Ascending aorta (tissue), 2 donors: Measurements from ENCODE around the gene EML4. TPM values are rescaled to one million over a fixed set of nuclear protein-coding genes. Genes with fewer than 3 reads are reported as not detected.

ENCODE experiments used
- DNase-seq, 2 donors: peaks; one replicate each; pipeline ENCODE4 v3.0.0-alpha.2; 2019; ENCODE audit warnings: low spot score in 2 of 2
- H3K27ac ChIP-seq, 2 donors: fragments of 200-600 bp; sonication (generic); one replicate each; pipeline ENCODE4 v1.5.1; 2016 to 2017; ENCODE audit warnings: mild to moderate bottlenecking in 1 of 2
- H3K27me3 ChIP-seq: fragments of 200-600 bp; sonication (generic); one replicate; pipeline ENCODE4 v1.5.1; 2017
- H3K36me3 ChIP-seq, 2 donors: fragments of 200-600 bp; sonication (generic); one replicate each; pipeline ENCODE4 v1.5.1; 2016
- H3K4me1 ChIP-seq, 2 donors: fragments of 200-600 bp; sonication (generic); one replicate each; pipeline ENCODE4 v1.5.1; 2016 to 2017; ENCODE audit warnings: mild to moderate bottlenecking in 1 of 2
- H3K4me3 ChIP-seq, 2 donors: fragments of 200-600 bp; sonication (generic); one replicate each; pipeline ENCODE4 v1.5.1; 2016 to 2017; ENCODE audit warnings: mild to moderate bottlenecking in 1 of 2
- H3K9me3 ChIP-seq, 2 donors: fragments of 200-600 bp; sonication (generic); one replicate each; pipeline ENCODE4 v1.5.1; 2016
- intact Hi-C: fragments of 100-400 bp; cut with DNase I; formaldehyde crosslinking; loops from one replicate; pipeline ENCODE4 v1.15.1; 2023
- total RNA-seq: library from RNA; depleted of rRNA; stranded (reverse); fragments of >200 nt; gene quantifications from one replicate; pipeline ENCODE4 v1.1.0, GENCODE V29; 2016
- TF ChIP-seq, protein P1 (sequence below), 3 experiments: fragments of 200-600 bp in 2 of 3; fragments of 450-650 bp in 1 of 3; sonication (generic) in 2 of 3; IDR thresholded peaks; one replicate each; pipeline ENCODE4 v1.5.1; 2016 to 2019; ENCODE audit warnings: antibody characterized with exemption in 3 of 3, mild to moderate bottlenecking in 1 of 3, moderate library complexity in 1 of 3

Gene EML4
- total RNA-seq, 1 donor from 2014 or later, result 25.2 TPM

- DNase-seq, result no peak
- Histone ChIP-seq H3K27me3 (no peaks in the 10 kb centered on the region), H3K9me3 (no peaks in the 10 kb centered on the region), H3K4me3 (peak overlapping the region in 1 of 2 donors; percentile 96), H3K27ac (peak overlapping the region; percentile 86 to 91), H3K36me3 (no peaks in the 10 kb centered on the region), H3K4me1 (peaks cover 6 to 25% of the 10 kb centered on the region in 2 donors)
- intact Hi-C loops, result loop anchor here (1.0 to 5.0 kb wide), 4 partner anchors 26 to 121 kb away; partner anchors contain the start of gene PKDCC
- TF ChIP-seq, protein P1, sequence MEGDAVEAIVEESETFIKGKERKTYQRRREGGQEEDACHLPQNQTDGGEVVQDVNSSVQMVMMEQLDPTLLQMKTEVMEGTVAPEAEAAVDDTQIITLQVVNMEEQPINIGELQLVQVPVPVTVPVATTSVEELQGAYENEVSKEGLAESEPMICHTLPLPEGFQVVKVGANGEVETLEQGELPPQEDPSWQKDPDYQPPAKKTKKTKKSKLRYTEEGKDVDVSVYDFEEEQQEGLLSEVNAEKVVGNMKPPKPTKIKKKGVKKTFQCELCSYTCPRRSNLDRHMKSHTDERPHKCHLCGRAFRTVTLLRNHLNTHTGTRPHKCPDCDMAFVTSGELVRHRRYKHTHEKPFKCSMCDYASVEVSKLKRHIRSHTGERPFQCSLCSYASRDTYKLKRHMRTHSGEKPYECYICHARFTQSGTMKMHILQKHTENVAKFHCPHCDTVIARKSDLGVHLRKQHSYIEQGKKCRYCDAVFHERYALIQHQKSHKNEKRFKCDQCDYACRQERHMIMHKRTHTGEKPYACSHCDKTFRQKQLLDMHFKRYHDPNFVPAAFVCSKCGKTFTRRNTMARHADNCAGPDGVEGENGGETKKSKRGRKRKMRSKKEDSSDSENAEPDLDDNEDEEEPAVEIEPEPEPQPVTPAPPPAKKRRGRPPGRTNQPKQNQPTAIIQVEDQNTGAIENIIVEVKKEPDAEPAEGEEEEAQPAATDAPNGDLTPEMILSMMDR (IDR thresholded peaks at IDR 0.05), result no peak
Measured at GRCh38 chr2:42168459-42169099, 574 bp upstream of the EML4 start.

DNA sequence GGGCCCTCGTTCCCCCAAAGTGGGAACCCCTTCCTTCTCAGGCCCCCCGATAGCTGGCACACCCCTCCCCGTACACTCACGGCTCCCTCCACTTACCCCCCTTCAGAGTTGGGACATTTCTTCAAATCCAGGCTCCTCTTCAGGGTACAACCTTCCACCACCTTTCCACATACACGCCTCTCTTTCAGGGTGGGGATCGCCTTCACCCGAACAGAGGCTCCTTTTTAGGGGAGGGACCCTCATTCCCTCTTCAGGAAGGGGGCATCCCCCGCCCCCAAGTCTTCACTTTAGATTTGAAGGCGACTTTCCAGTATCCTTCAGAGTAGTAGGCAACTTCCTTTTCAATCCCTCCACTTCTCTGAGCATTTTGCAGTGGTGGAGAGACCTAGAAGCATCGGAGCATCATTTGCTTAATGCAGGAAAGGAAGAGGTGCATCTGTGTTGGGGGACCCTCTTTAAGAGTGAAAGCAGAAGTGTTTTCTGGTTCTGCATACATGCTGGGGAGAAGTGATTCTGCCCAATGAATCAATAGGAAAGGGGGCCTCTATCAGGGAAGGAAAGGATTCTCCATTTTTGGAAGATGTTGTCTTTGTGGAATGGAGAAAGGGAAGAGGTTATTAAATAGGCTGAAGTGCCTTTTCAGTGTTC is 845 bp downstream of the EML4 start:
- TF ChIP-seq, protein P1 (IDR thresholded peaks at IDR 0.05), result no peak
- Histone ChIP-seq H3K9me3 (no peaks in the 10 kb centered on the region), H3K4me3 (peak overlapping the region; percentile 89 to 96), H3K36me3 (no peaks in the 10 kb centered on the region), H3K27ac (peak overlapping the region; percentile 91 to 92), H3K4me1 (peaks cover 6 to 25% of the 10 kb centered on the region in 2 donors), H3K27me3 (no peaks in the 10 kb centered on the region)
- DNase-seq, result no peak
- intact Hi-C loops, result loop anchor here (1.0 to 5.0 kb wide), 4 partner anchors 27 to 123 kb away; partner anchors contain the start of gene PKDCC

GRCh38 chr2:42170619-42171395 is 1.7 kb downstream of the EML4 start:
- Histone ChIP-seq H3K4me3 (peak overlapping the region; percentile 89 to 96), H3K4me1 (peaks cover 6 to 25% of the 10 kb centered on the region in 2 donors), H3K27ac (peak overlapping the region in 1 of 2 donors; percentile 92), H3K36me3 (no peaks in the 10 kb centered on the region), H3K27me3 (no peaks in the 10 kb centered on the region), H3K9me3 (no peaks in the 10 kb centered on the region)
- no peak for DNase-seq
- TF ChIP-seq, protein P1 (IDR thresholded peaks at IDR 0.05), result no peak
- intact Hi-C loops, result no loop called here

DNA sequence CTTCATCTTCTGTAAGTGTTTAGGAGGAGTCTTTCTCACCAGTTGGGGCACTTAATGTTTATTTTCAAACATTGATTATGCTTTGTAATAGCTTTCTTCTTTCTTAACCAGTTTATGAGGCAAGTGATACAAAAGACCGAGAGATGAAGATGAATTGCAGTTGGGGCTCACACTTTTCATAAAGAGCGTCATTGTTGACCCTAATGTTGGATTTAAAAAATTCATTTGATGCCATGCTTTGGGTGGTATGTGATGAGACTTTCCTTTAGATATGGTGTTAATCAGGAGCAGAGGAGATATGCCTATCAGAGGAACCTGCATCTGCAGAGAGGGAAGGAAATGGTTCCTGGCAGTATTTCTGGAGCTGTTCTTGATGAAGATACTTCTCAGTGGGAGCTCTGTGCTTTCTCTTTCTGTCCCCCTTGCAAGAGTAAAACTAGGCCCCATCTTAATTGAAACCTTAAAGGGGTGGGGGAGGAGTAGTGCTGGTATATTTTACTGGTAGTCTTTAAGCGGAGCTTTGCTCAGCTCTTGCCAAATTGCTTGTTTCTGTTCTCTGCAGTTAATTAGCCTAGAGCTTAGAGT is 2.3 kb downstream of the EML4 start:
- Histone ChIP-seq H3K4me3 (peak overlapping the region; percentile 89 to 96), H3K9me3 (no peaks in the 10 kb centered on the region), H3K36me3 (no peaks in the 10 kb centered on the region), H3K27ac (peak overlapping the region in 1 of 2 donors; percentile 92), H3K4me1 (peaks cover 6 to 27% of the 10 kb centered on the region in 2 donors), H3K27me3 (no peaks in the 10 kb centered on the region)
- TF ChIP-seq, protein P1 (IDR thresholded peaks at IDR 0.05), result no peak
- no peak for DNase-seq
- intact Hi-C loops, result no loop called here

DNA sequence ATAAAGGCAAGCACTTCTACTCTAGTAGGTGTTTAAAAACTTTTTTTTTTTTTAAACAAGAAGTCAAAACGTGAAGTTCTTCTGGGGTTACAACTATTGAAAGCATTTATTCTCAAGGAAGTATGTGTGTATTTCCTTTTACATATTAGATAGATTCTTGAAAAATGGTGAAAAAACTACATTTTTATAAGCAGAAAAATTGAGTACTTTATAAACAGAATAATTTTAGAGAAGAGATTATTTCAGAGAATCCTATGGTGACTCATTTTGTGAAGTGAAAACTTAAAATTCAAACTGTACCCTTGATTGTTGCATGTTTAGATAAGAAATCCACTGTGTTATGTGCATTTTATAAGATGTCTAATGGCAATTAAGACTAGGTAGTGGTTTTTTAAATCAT is 2.9 kb downstream of the EML4 start:
- H3K4me3 ChIP-seq, result peak overlapping the region; percentile 89 to 96
- H3K9me3 ChIP-seq, result no peaks in the 10 kb centered on the region
- no peak for DNase-seq
- peaks cover 6 to 27% of the 10 kb centered on the region in 2 donors for H3K4me1 ChIP-seq
- no peaks in the 10 kb centered on the region for H3K36me3 ChIP-seq
- intact Hi-C loops, result no loop called here
- H3K27ac ChIP-seq, result peak overlapping the region in 1 of 2 donors; percentile 92
- TF ChIP-seq, protein P1 (IDR thresholded peaks at IDR 0.05), result no peak
- H3K27me3 ChIP-seq, result no peaks in the 10 kb centered on the region
